GM19035 (cell line): ENCODE measurements around the gene FOXP4.

Source experiments
- ATAC-seq: cut with Tn5 transposase; IDR thresholded peaks from one replicate; pipeline ENCODE4 v1.9.1; 2021; ENCODE audit not compliant: unreplicated experiment

The FOXP4 gene

GRCh38 chr6:41519745-41520699 lies 26.2 kb upstream of the FOXP4 start:
- no peak for ATAC-seq

DNA sequence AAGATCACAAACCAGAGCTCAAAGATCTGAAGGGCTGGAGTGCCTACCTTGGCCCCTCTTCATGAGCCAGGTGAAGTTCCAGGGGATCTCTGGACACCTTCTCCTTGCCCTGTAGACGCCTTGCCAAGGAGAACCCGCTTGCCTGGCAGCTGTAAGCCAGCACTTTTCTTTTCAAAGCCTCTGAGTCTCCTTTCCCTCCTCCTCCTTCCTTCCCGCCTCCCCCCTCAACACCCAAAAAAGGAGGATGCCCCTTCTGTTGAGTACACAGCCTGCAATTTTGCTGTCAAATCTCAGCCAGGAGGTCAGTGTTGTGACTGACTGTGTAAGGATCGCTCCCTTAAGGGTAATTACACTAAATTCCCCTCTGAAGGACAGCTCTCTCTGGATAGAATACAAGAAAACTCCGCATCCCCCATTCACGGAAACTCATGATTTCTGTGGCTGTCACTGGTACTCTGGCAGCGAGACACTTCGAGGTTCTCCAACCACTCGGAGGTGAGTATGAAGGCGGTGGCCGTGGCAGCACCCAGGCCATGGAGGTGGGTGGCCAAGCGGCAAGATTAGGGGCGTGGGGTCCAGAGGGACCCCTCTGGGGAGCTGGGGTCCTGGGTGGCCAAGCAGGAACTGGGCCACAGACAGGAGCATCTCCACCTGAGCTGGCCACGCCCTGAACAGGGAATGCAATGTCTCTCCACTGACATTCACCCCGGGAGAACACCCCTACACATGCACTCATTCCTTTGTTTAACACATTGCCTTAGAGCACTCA lies 23.2 kb upstream of the FOXP4 start:
- no peak for ATAC-seq

DNA sequence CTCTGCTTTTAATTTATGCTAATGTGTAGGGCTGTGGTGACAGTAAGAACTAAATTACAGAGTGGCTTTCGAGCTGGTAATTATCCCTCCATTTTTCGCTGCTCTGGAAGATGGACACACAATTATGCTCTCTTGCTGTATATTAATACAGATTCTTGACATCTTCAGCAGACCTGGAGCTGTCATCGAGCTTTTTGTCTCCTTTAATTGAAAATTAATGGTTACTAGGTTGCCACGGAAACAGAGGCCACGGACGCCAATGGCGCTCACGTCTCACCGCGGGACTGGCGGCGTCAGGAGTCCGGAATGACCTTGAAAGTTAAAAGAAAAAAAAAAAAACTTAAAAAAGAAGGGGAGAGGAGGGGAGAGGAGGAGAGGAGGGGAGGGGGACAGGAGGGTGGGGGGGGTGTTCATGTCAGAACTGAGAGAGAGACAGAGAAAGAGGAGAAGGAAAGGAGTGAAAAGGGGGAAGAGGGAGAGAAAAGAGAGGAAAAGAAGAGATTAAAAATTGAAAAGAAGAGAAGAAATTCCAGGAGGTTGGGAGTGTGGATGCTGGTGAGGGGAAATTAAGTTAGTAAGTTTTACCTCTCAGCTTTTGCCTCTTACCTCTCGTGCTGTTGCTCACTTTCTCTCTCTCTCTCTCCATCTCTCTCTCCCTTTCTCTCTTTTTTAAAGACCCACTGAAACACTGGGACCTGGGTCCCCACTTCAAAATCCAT lies 22.1 kb upstream of the FOXP4 start:
- no peak for ATAC-seq

GRCh38 chr6:41524634-41525011 lies 21.6 kb upstream of the FOXP4 start:
- ATAC-seq: no peak

DNA sequence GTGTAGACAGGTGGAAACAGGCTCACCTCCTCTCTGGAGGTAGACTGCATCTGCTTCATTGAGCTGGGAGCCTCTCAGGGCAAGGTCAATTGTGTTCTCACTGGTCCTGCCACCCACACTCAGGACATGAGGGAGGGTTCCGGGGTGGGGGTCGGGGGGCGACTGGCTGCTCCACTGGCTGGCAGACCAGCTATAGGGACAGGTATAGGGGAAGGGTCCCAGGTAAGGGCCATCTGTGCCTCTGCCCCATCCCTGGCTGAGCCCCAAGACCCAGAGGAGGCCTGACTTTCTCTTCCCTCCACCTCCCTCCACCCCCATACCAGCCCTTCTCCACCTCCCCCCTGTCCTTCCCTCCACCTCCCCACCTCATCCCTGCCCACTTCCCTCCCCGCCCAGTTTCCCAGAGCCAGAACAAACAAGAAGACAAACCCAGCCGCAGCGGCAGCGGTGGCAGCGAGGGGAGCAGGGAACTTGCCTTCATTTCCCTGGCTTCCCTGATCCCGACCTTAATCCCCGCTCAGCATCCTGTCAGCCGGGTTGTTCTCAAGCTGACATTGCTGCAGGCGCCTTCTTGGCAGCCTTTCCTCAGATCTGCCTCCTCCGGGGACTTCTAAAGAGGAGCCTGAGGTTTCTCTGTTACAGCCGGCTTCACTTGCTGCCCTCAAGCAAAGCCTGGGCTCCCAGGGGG lies 18.3 kb upstream of the FOXP4 start:
- ATAC-seq: no peak

GRCh38 chr6:41528409-41528963 lies 17.7 kb upstream of the FOXP4 start:
- ATAC-seq: no peak

GRCh38 chr6:41529049-41529448 lies 17.1 kb upstream of the FOXP4 start:
- no peak for ATAC-seq

DNA sequence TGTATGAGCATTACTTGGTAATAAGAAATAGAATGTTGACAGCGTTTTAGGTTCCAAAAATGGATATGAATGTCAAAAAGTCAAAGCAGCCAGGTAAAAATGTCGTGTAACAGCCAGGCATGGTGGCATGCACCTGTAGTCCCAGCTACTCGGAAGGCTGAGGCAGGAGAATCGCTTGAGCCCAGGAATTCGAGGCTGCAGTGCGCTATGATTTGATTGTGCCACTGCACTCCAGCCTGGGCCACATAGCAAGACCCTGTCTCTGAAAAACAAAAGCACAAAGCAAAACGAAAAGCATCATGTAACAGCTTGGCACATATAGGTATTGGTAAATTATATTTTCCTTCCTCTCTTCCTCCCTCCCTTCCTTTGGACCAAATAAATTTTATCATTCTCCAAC lies 16.2 kb upstream of the FOXP4 start:
- ATAC-seq: no peak

DNA sequence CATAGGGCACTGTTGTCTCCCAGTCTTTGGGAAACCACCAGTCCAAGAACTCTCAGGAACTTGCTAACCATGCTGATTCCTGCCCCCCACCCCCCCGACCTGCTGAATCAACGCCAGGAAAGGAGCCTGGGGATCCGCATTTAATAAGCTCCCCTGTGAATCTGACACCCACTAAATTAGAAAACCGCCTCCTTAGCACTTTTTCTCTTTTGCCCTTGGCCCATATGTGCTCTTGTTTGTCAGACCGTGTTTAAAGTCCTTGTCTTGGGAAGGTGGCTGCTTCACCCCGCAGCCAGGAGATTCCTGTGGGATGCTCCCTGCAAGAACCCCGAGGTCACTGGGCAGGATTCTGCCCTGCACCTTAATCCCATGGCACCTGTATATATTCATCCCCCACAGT lies 15.7 kb upstream of the FOXP4 start:
- ATAC-seq: no peak

DNA sequence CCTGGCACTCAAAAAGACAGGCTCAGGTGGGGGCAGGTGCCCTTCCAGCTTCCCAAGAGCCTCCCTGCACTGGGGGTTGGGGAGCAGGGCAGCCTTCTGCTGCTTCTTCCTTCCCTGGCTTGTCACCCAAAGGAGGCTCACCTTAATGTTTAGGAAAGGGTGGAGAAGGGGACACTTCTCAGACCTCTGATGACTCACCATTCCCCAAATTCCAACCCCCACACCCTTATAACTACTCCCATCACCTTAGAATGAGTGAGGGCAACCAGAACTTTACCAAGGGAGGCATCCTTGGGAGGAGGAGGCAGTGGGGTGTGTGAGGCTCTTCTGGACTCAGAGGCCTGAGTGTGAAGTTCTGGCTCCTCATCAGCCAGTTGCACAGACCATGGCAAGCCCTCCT lies 15.2 kb upstream of the FOXP4 start:
- ATAC-seq: no peak

GRCh38 chr6:41531591-41532582 lies 14.3 kb upstream of the FOXP4 start:
- ATAC-seq: peak; percentile 91

- no peak for ATAC-seq
Observed at GRCh38 chr6:41535766-41536165, 10.4 kb upstream of the FOXP4 start.

- ATAC-seq: no peak
Observed at GRCh38 chr6:41536795-41537758, 9.1 kb upstream of the FOXP4 start.

- ATAC-seq: no peak
Observed at GRCh38 chr6:41538556-41539182, 7.5 kb upstream of the FOXP4 start.

DNA sequence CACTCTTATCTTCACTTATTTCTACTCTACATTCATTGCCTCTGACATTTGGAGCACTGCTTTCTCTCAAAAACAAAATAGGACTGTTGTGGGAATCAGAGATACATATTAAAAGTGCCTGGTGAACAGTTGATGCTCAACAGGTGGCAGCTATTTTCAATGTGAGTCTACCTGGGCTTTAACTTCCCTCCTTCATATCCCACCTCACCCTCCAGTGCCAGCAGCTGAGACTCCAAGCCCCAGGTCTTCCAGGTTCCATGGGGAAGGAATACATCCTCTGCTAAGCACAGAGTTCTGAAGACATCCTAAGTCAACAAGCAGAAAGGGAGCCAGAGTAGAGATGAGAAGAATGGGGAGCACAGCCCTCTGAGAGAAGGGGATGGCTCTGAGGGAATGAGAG lies 7.0 kb upstream of the FOXP4 start:
- no peak for ATAC-seq

DNA sequence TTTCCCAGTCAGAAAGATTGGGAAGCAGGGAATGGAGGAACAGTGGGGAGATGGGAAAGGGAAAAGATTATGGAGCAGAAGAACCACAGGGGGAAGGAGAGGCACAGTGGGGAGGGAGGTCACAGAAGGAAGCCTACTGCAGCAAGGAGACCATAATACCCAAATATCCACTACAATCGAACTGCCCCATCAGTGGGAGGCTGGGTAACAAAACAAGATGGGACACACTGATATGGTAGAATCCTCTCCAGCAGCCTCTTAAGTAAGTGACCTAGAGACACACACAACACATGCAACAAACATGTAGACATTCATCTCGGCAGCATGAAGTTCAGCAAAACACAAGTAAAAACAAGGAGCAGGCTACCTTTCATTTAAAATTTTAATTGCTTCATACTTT lies 4.8 kb upstream of the FOXP4 start:
- no peak for ATAC-seq

DNA sequence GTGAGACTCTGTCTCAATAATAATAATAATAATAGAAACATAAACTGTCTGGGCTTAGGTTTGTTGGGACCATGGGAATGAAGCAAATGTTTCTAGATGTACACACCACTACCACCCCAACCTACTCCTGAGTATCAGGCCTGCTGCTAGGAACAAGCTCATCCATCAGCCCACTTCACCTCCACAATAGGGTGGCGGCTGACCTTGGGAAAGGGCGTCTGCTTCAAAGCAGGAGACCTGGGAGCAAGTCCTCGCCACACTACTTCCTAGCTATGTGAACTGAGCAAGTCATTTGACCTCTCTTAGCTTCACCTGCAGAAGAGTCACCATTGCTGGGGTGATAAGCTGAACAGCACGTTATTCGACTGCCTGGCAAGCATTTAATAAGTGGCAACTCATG lies 3.1 kb upstream of the FOXP4 start:
- ATAC-seq: no peak

- ATAC-seq: no peak
Observed at GRCh38 chr6:41545247-41545702, 906 bp upstream of the FOXP4 start.
